Right atrium auricular region (tissue), 2 donors: ENCODE measurements around the gene FER. TPM values are rescaled to one million over a fixed set of nuclear protein-coding genes. Genes with fewer than 3 reads are reported as not detected.
"Not testable (repeated sequence)": the region's sequence is repeated elsewhere in the genome, so short reads cannot be mapped to it uniquely, and the experiment has no call there.

Experiments used
- DNase-seq: peaks from one replicate; pipeline ENCODE4 v3.0.0-alpha.2; 2019; ENCODE audit warnings: low spot score
- H3K27ac ChIP-seq, 2 donors: fragments of 200-600 bp; sonication (generic); 1 replicate in 1 of 2; 2 replicates in 1 of 2; pipeline ENCODE4 v1.5.1; 2016 to 2019
- H3K27me3 ChIP-seq, 2 donors: fragments of 200-600 bp; sonication (generic); one replicate each; pipeline versions ENCODE4 v1.5.1 to v1.6.0; 2017 to 2019
- H3K36me3 ChIP-seq: fragments of 200-600 bp; sonication (generic); one replicate; pipeline ENCODE4 v1.5.1; 2016
- H3K4me1 ChIP-seq, 2 donors: fragments of 200-600 bp; sonication (generic); one replicate each; pipeline versions ENCODE4 v1.5.1 to v1.6.0; 2017 to 2019
- H3K4me3 ChIP-seq, 2 donors: fragments of 200-600 bp; sonication (generic); 1 replicate in 1 of 2; 2 replicates in 1 of 2; pipeline ENCODE4 v1.5.1; 2017 to 2019; ENCODE audit warnings: mild to moderate bottlenecking in 1 of 2, moderate library complexity in 1 of 2
- H3K9me3 ChIP-seq, 2 donors: fragments of 200-600 bp; sonication (generic); one replicate each; pipeline ENCODE4 v1.5.1; 2019
- CTCF ChIP-seq, 2 donors: fragments of 200-600 bp; sonication (generic); IDR thresholded peaks; one replicate each; pipeline ENCODE4 v1.5.1; 2019; ENCODE audit warnings: antibody characterized with exemption in 2 of 2
- total RNA-seq, 2 donors: library from RNA; depleted of rRNA; stranded (reverse); fragments of >200 nt; gene quantifications; one replicate each; pipeline ENCODE4 v1.1.0, GENCODE V29; 2016

FER gene
- total RNA-seq, 2 donors from 2014 or later: 10.6 to 12.9 TPM

DNA sequence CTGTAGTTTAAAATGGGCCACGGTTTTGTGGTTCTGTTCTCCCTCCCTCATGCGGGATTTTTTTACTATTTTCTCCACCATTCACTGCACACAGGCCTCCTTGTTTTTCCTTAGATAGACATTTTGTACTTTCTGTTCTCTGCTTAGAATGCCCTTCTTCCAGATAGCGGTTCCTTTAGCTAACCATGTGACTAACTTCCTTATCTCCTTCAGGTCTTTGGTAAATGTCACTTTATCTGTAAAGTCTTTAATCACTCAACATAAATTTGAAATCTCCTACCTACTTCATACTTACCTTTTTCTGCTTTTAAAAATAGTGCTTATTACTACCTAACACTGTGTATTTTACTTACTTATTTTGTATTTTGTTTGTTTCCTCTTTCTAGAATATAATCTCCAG lies 15.0 kb downstream of the FER start:
- Histone ChIP-seq H3K9me3 (peaks cover 0 to 6% of the 10 kb centered on the region in 2 donors), H3K4me1 (peaks cover 0 to 8% of the 10 kb centered on the region in 2 donors), H3K4me3 (no peak overlapping the region), H3K27ac (no peak overlapping the region), H3K27me3 (no peaks in the 10 kb centered on the region), H3K36me3 (no peaks in the 10 kb centered on the region)
- no peak for TF ChIP-seq CTCF (IDR thresholded peaks at IDR 0.05)
- no peak for DNase-seq

DNA sequence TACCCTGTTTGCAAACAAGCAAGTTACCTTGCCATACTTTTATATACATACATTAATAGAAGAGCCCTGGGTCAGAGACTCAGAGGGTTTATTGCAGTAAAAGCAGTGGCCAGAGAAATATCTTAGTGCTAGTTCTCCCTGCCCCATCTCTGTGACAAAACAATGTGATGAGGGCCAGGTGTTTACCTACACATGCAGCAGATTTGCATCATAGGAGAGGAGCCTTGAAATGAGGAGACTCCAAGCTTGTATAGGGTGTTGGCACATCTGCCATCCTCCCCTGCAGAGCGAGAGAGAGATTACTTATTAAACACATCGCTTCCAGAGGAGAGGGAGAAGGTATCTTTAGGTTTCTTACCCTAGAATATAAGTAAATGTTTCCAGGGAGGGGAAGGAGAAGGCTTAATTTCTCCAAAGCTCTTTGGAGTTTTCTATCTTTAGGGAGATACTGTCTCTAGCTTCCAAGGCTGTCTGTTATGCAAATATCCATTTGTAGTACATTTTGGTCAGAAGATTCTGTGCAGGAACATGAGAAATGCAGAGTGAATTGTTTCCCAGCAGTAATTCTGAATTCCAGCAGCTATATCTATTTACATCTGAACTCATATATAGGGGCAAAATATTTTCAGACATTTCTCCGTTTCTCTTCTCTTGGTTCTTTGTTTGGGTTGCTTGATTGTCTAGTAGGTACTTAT lies 15.7 kb downstream of the FER start:
- H3K27me3 ChIP-seq: no peaks in the 10 kb centered on the region
- no peaks in the 10 kb centered on the region for H3K36me3 ChIP-seq
- H3K4me1 ChIP-seq: peaks cover 0 to 8% of the 10 kb centered on the region in 2 donors
- H3K9me3 ChIP-seq: peaks cover 0 to 6% of the 10 kb centered on the region in 2 donors
- no peak for TF ChIP-seq CTCF (IDR thresholded peaks at IDR 0.05)
- H3K4me3 ChIP-seq: no peak overlapping the region
- H3K27ac ChIP-seq: no peak overlapping the region
- no peak for DNase-seq

DNA sequence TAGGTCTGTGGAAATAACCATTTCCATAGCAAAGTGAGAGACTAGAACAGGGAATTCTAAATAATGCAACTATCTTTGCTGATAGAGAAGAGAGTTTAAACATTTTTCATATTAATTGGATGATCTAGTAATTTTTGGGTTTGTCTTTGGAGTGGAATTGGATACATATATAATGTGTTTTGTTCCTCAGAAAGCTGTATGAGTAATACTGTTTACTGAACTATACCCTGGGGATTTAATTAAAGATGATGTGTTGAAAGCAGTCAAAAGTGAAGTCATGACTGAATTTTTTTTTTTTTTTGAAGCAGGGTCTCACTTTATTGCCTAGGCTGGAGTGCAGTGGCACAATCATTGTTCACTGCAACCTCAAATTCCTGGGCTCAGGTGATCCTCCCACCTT lies 17.9 kb downstream of the FER start:
- no peaks in the 10 kb centered on the region for H3K36me3 ChIP-seq
- no peak for TF ChIP-seq CTCF (IDR thresholded peaks at IDR 0.05)
- DNase-seq: no peak
- peaks cover 0 to 16% of the 10 kb centered on the region in 2 donors for H3K4me1 ChIP-seq
- H3K4me3 ChIP-seq: no peak overlapping the region
- H3K27me3 ChIP-seq: no peaks in the 10 kb centered on the region
- H3K27ac ChIP-seq: no peak overlapping the region
- H3K9me3 ChIP-seq: no peaks in the 10 kb centered on the region

DNA sequence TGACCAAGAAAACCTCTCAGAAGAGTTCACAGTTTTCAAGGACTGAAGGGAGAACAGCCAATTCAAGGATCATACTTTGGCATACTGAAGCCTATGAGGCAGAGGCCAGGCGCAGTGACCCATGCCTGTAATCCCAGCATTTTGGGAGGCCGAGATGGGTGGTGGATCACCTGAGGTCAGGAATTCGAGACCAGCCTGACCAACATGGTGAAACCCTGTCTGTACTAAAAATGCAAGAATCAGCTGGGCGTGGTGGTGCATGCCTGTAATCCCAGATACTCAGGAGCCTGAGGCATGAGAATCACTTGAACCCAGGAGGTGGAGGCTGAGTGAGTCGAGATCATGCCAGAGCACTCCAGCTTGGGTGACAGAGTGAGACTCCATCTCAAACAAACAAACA lies 19.2 kb downstream of the FER start:
- H3K27ac ChIP-seq, H3K4me3 ChIP-seq: not testable (repeated sequence)

GRCh38 chr5:108769352-108769751 lies 21.7 kb downstream of the FER start:
- no peaks in the 10 kb centered on the region for H3K9me3 ChIP-seq
- no peaks in the 10 kb centered on the region for H3K36me3 ChIP-seq
- no peak for TF ChIP-seq CTCF (IDR thresholded peaks at IDR 0.05)
- H3K27me3 ChIP-seq: no peaks in the 10 kb centered on the region
- peaks cover 0 to 13% of the 10 kb centered on the region in 2 donors for H3K4me1 ChIP-seq
- no peak overlapping the region for H3K27ac ChIP-seq
- no peak for DNase-seq
- H3K4me3 ChIP-seq: no peak overlapping the region

More for the DNA sequence above, 19.2 kb downstream of the FER start:
- not testable (repeated sequence) for DNase-seq, H3K27me3 ChIP-seq, H3K36me3 ChIP-seq, H3K9me3 ChIP-seq
- peaks cover 0 to 17% of the 10 kb centered on the region in 2 donors for H3K4me1 ChIP-seq

- H3K27ac ChIP-seq: no peak overlapping the region
- no peaks in the 10 kb centered on the region for H3K36me3 ChIP-seq
- peaks cover 0 to 13% of the 10 kb centered on the region in 2 donors for H3K4me1 ChIP-seq
- no peaks in the 10 kb centered on the region for H3K27me3 ChIP-seq
- no peak for DNase-seq
- no peak overlapping the region for H3K4me3 ChIP-seq
- no peaks in the 10 kb centered on the region for H3K9me3 ChIP-seq
- TF ChIP-seq CTCF (IDR thresholded peaks at IDR 0.05): no peak
Observed at GRCh38 chr5:108772626-108773025, 24.9 kb downstream of the FER start.
